Motor neuron (in vitro differentiated cells): Measurements from ENCODE around the gene ZDHHC18. TPM values are rescaled to one million over a fixed set of nuclear protein-coding genes. Genes with fewer than 3 reads are reported as not detected.

ENCODE experiments used
- total RNA-seq, 8 experiments: library from RNA; unstranded; fragments of 300-600 nt; gene quantifications; 2 replicates each; pipeline versions ENCODE4 v1.2.3 to v1.2.4, GENCODE V29; 2022

ZDHHC18 gene
- total RNA-seq, 8 experiments from 2014 or later: 5.0 to 25.3 (median 13.4) TPM

Other genes starting within 250 kb of the ZDHHC18 start
- gene ARID1A, start 130.7 kb upstream of the ZDHHC18 start, total RNA-seq: 10 to 100 TPM in 7 of 8 experiments, 1 to 10 TPM in 1; 10.0 to 80.0 (median 56.3) TPM
- gene PIGV, start 38.7 kb upstream of the ZDHHC18 start, total RNA-seq: 10 to 100 TPM in 6 of 8 experiments, 1 to 10 TPM in 2; 8.2 to 26.7 (median 10.3) TPM
- gene SFN, start 36.5 kb downstream of the ZDHHC18 start, total RNA-seq: 1 to 10 TPM in 2 of 8 experiments, under 1 TPM in 5, not detected in 1; 0.16 to 1.3 (median 0.75) TPM
- gene GPN2, start 63.6 kb downstream of the ZDHHC18 start, total RNA-seq: 10 to 100 TPM; 11.5 to 39.5 (median 15.8) TPM
- gene GPATCH3, start 73.8 kb downstream of the ZDHHC18 start, total RNA-seq: 10 to 100 TPM in 7 of 8 experiments, 1 to 10 TPM in 1; 8.6 to 26.2 (median 11.8) TPM
- under 1 TPM in 1 of 8 experiments, not detected in 7; 0.24 TPM for gene NR0B2, start 87.3 kb downstream of the ZDHHC18 start, total RNA-seq
- gene NUDC, start 95.1 kb downstream of the ZDHHC18 start, total RNA-seq: 100 to 1,000 TPM in 2 of 8 experiments, 10 to 100 TPM in 6; 63.9 to 122 (median 79.8) TPM
- gene KDF1, start 133.8 kb downstream of the ZDHHC18 start, total RNA-seq: under 1 TPM in 6 of 8 experiments, not detected in 2; 0.16 to 0.71 (median 0.27) TPM
- gene TRNP1, start 167.0 kb downstream of the ZDHHC18 start, total RNA-seq: 10 to 100 TPM in 4 of 8 experiments, 1 to 10 TPM in 4; 4.5 to 32.1 (median 15.9) TPM
- gene TENT5B, start 186.2 kb downstream of the ZDHHC18 start, total RNA-seq: 10 to 100 TPM in 2 of 8 experiments, 1 to 10 TPM in 4, under 1 TPM in 2; 0.60 to 41.3 (median 1.4) TPM